ENCODE measurements around the gene COL9A3. TPM values are rescaled to one million over a fixed set of nuclear protein-coding genes. Genes with fewer than 3 reads are reported as not detected.

The COL9A3 gene
- total RNA-seq, 4 donors from 2014 or later: 6.0 to 223 (median 8.0) TPM

DNA sequence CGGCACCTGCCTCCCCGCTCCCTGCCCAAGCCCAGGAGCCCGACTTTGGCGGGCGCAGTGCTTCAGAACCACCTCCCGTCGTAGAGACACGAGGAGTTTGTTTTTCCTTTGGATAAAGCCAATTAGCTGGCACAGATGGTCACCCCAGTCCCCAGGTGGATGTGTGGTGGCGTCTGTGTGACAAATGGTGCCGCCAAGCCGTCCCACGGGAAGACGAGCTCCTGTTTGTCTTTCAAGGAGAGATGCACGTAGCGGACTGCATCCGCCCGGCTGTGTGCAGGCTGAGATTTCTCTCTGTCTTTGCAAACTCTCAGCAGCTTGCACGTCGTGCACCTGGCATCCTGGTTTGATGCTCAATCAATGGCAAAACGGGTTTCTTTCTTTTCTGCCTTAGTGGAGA, 36.6 kb upstream of the COL9A3 start:
- Histone ChIP-seq H3K27ac (no peak overlapping the region), H3K4me3 (no peak overlapping the region), H3K36me3 (no peaks in the 10 kb centered on the region), H3K27me3 (peaks cover 3% of the 10 kb centered on the region), H3K9me3 (no peaks in the 10 kb centered on the region), H3K4me1 (peaks cover 0 to 7% (median 2%) of the 10 kb centered on the region in 4 donors)
- intact Hi-C loops (cut with DNase I; ENCODE audit: low total_unique reads) (no loop called here), in situ Hi-C loops (cut with MboI; ENCODE audit: low pct_ligation_motif_present in 1 of 4, low pct_unique_long_range_greater_than_20kb in 1 of 4, low sequenced_read_pairs in 3 of 4) (loop anchor here in 2 of 4 donors (10.0 to 25.0 kb wide), 3 partner anchors 93 to 285 kb away; no protein-coding TSS in a partner anchor)
- no peak for DNase-seq
- TF ChIP-seq POLR2A (IDR thresholded peaks at IDR 0.05) (no peak), POLR2AphosphoS5 (IDR thresholded peaks at IDR 0.05) (no peak), EP300 (IDR thresholded peaks at IDR 0.05; ENCODE audit: low read depth) (no peak)
- TF ChIP-seq, protein P1, sequence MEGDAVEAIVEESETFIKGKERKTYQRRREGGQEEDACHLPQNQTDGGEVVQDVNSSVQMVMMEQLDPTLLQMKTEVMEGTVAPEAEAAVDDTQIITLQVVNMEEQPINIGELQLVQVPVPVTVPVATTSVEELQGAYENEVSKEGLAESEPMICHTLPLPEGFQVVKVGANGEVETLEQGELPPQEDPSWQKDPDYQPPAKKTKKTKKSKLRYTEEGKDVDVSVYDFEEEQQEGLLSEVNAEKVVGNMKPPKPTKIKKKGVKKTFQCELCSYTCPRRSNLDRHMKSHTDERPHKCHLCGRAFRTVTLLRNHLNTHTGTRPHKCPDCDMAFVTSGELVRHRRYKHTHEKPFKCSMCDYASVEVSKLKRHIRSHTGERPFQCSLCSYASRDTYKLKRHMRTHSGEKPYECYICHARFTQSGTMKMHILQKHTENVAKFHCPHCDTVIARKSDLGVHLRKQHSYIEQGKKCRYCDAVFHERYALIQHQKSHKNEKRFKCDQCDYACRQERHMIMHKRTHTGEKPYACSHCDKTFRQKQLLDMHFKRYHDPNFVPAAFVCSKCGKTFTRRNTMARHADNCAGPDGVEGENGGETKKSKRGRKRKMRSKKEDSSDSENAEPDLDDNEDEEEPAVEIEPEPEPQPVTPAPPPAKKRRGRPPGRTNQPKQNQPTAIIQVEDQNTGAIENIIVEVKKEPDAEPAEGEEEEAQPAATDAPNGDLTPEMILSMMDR (IDR thresholded peaks at IDR 0.05): no peak
- 40 to 56% methylated on average over 4 to 20 of the region's 20 CpGs for WGBS, 2 donors (ENCODE audit: low coverage in 1 of 2)

DNA sequence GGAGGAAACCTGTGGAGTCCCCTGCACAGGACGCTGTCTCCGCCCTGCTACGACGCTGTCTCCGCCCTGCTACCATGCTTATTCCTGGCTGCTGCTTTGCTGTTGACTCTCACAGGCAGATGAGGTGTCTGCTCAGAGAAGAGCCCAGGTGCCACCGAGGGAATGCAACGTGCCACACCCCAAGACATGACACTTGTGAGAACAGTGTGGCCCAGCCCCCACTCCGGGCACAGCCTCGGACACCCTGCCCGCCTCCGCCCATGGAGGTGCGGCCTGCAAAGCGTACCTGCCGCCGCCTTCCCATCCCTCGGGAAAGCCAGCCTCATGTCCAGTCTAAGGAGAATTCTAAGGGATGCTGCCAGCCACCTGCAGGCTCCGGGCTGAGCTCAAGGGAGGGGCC, 36.2 kb upstream of the COL9A3 start:
- WGBS, 2 donors (ENCODE audit: low coverage in 1 of 2): 36 to 71% methylated on average over 6 to 17 of the region's 17 CpGs
- in situ Hi-C loops (cut with MboI; ENCODE audit: low pct_ligation_motif_present in 1 of 4, low pct_unique_long_range_greater_than_20kb in 1 of 4, low sequenced_read_pairs in 3 of 4): loop anchor here in 2 of 4 donors (10.0 to 25.0 kb wide), 3 partner anchors 93 to 286 kb away; no protein-coding TSS in a partner anchor
- TF ChIP-seq EP300 (IDR thresholded peaks at IDR 0.05; ENCODE audit: low read depth) (no peak), POLR2AphosphoS5 (IDR thresholded peaks at IDR 0.05) (no peak)
- TF ChIP-seq, protein P1 (IDR thresholded peaks at IDR 0.05): no peak

DNA sequence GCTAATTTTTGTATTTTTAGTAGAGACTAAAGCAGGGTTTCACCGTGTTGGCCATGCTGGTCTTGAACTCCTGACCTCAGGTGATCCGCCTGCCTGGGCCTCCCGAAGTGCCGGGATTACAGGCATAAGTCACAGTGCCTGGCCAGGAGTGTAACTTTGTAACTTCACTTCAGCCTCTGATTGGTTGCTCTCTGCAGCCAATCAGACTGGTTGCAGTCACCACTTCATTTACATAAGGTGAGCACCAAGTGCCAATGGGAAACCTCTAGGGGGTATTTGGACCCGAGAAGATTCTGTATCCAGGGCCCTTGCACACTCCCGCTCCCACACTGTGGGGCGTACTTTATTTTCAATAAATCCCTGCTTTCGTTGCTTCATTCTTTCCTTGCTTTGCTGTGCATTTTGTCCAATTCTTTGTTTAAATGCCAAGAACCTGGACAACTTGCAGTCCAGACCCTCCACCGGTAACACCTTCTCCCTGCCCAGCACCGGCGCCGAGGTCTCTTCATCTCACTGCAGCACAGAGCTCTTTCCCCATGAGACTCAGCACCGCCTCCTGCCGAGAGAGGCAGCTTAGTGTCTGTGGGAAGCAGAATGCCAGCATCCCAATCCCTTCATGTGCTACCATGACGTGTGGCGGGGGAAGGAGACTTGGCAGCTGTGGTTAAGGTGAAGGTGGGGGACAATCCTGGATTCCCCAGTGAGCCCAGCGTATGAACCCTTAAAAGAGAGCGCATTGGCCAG, 34.5 kb upstream of the COL9A3 start:
- intact Hi-C loops (cut with DNase I; ENCODE audit: low total_unique reads): no loop called here
- peaks cover 3% of the 10 kb centered on the region for H3K27me3 ChIP-seq
- in situ Hi-C loops (cut with MboI; ENCODE audit: low pct_ligation_motif_present in 1 of 4, low pct_unique_long_range_greater_than_20kb in 1 of 4, low sequenced_read_pairs in 3 of 4): loop anchor here in 2 of 4 donors (10.0 to 25.0 kb wide), 3 partner anchors 95 to 288 kb away; no protein-coding TSS in a partner anchor
- DNase-seq: no peak
- no peak overlapping the region for H3K27ac ChIP-seq
- TF ChIP-seq EP300 (IDR thresholded peaks at IDR 0.05; ENCODE audit: low read depth) (no peak), POLR2A (IDR thresholded peaks at IDR 0.05) (no peak), POLR2AphosphoS5 (IDR thresholded peaks at IDR 0.05) (no peak)
- TF ChIP-seq, protein P1 (IDR thresholded peaks at IDR 0.05): no peak
- H3K4me1 ChIP-seq: no peaks in the 10 kb centered on the region
- WGBS, 2 donors (ENCODE audit: low coverage in 1 of 2): 88% methylated on average over 18 of the region's 18 CpGs; no CpG with 5 or more reads in 1 of the 2 donors
- no peak overlapping the region for H3K4me3 ChIP-seq
- no peaks in the 10 kb centered on the region for H3K9me3 ChIP-seq
- H3K36me3 ChIP-seq: no peaks in the 10 kb centered on the region

More for the DNA sequence above, 36.2 kb upstream of the COL9A3 start:
- Histone ChIP-seq H3K36me3 (no peaks in the 10 kb centered on the region), H3K27ac (no peak overlapping the region), H3K4me1 (peaks cover 0 to 7% (median 2%) of the 10 kb centered on the region in 4 donors), H3K27me3 (peaks cover 3% of the 10 kb centered on the region), H3K4me3 (no peak overlapping the region), H3K9me3 (no peaks in the 10 kb centered on the region)
- no peak for DNase-seq
- intact Hi-C loops (cut with DNase I; ENCODE audit: low total_unique reads): no loop called here

DNA sequence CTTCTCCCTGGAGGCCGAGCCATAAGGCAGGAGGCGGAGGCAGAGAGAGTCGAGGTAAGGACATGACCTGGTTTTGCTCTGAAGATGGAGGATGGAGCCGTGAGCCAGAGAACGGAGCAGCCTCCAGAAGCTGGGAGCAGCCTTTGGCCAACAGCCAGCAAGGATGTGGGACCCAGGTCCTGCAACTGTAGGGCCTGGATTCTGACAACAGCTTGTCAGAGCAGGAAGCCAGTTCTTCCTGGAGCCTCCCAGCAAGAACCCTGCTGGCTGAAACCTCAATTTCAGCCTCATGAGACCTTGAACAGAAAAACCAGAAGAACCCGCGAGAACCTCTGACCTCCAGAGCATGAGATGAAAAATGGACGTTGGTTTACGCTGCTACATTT, 34.0 kb upstream of the COL9A3 start:
- Histone ChIP-seq H3K36me3 (no peaks in the 10 kb centered on the region), H3K27me3 (peaks cover 3% of the 10 kb centered on the region), H3K4me3 (no peak overlapping the region), H3K9me3 (no peaks in the 10 kb centered on the region), H3K27ac (no peak overlapping the region), H3K4me1 (no peaks in the 10 kb centered on the region)
- intact Hi-C loops (cut with DNase I; ENCODE audit: low total_unique reads) (no loop called here), in situ Hi-C loops (cut with MboI; ENCODE audit: low pct_ligation_motif_present in 1 of 4, low pct_unique_long_range_greater_than_20kb in 1 of 4, low sequenced_read_pairs in 3 of 4) (loop anchor here in 2 of 4 donors (10.0 to 25.0 kb wide), 3 partner anchors 96 to 288 kb away; no protein-coding TSS in a partner anchor)
- 58% methylated on average over 9 of the region's 9 CpGs; no CpG with 5 or more reads in 1 of the 2 donors for WGBS, 2 donors (ENCODE audit: low coverage in 1 of 2)
- TF ChIP-seq, protein P1 (IDR thresholded peaks at IDR 0.05): no peak
- TF ChIP-seq EP300 (IDR thresholded peaks at IDR 0.05; ENCODE audit: low read depth): no peak
- no peak for TF ChIP-seq POLR2A (IDR thresholded peaks at IDR 0.05)
- no peak for TF ChIP-seq POLR2AphosphoS5 (IDR thresholded peaks at IDR 0.05)
- DNase-seq: no peak

Measured in transverse colon (tissue), 4 donors.